Stomach (tissue), 4 donors: Measurements from ENCODE around the gene CTTNBP2.

ENCODE experiments used
- CTCF ChIP-seq, 7 experiments: fragments of 450-650 bp in 4 of 7; fragments of 200-600 bp in 3 of 7; sonication (generic) in 3 of 7; IDR thresholded peaks; one replicate each; pipeline ENCODE4 v1.5.1; 2016 to 2019; ENCODE audit warnings: antibody characterized with exemption in 7 of 7, control low read depth in 2 of 7, mild to moderate bottlenecking in 1 of 7
- POLR2A ChIP-seq, 4 donors: fragments of 450-650 bp; IDR thresholded peaks; one replicate each; pipeline ENCODE4 v1.6.1; 2016; ENCODE audit warnings: antibody characterized with exemption in 4 of 4, control low read depth in 2 of 4, mild to moderate bottlenecking in 1 of 4, moderate library complexity in 1 of 4

- no peak for TF ChIP-seq CTCF (IDR thresholded peaks at IDR 0.05)
- no peak for TF ChIP-seq POLR2A (IDR thresholded peaks at IDR 0.05)
These were observed 31.6 kb downstream of the CTTNBP2 start for GRCh38 chr7:117841611-117842010.
